ENCODE results near the gene MED25.

The MED25 gene

DNA sequence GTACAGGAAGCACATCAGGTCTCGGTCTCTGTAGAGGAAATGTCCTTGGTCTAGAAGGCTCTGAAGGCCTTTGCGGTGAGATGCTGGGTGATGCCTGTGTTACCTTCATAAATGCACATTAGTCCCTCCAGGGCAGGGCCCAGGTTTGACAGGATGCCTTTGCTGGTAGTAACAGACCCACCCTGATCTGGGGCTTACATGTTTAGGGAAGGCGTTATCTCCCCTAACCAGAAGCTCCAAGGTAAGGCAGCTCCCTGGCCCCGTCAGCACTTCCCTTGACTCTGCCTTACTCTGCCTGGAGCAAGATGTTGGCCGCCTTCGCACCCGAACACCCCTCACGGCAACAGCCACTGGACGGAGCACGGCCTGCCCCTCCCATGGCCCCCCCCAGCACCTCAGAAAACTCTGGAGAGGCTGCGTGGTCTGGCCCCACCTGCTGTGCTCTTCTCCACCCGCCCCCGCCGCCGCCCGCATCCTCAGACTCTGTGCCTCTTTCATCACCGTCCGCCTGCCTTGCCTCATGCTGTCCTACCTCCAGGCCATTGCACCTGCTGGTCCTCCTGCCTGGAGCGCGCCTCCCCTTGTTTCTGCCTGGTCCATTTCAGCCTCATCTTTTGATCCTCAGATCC, 42.2 kb upstream of the MED25 start:
- no peak for TF ChIP-seq CTCF (IDR thresholded peaks at IDR 0.05; ENCODE audit: insufficient read depth, low read depth, low read length, missing control alignments)
- DNase-seq (ENCODE audit: low read depth) = no peak
- H3K4me3 ChIP-seq (ENCODE audit: low read depth, low read length) = no peak overlapping the region

DNA sequence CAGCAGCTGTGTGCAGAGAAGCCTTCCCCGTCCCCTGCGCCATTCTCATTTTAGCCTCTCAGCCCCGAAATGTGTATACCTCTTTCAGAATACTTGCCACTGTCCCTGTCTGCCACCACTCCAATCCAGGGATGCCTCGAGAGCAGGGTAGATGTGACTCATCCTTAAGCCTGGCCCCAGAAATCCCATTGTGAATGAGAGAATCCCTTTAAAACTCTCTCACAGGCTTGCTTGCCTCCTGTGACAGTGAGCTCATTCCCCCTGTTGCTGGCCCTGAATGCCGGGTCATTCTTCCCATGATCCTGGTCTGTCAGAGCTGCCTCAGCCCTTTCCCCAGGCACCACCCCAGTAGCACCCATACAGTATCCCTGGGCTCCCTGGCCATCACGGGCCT, 41.7 kb upstream of the MED25 start:
- no peak for TF ChIP-seq CTCF (IDR thresholded peaks at IDR 0.05; ENCODE audit: insufficient read depth, low read depth, low read length, missing control alignments)

GRCh38 chr19:49779731-49780555, 38.1 kb upstream of the MED25 start:
- H3K4me3 ChIP-seq (ENCODE audit: low read depth, low read length) = no peak overlapping the region
- no peak for TF ChIP-seq CTCF (IDR thresholded peaks at IDR 0.05; ENCODE audit: insufficient read depth, low read depth, low read length, missing control alignments)
- peak; percentile 40 for DNase-seq (ENCODE audit: low read depth)

More for the DNA sequence above, 41.7 kb upstream of the MED25 start:
- H3K4me3 ChIP-seq (ENCODE audit: low read depth, low read length) = no peak overlapping the region
- no peak for DNase-seq (ENCODE audit: low read depth)

GRCh38 chr19:49780861-49781260, 37.2 kb upstream of the MED25 start:
- DNase-seq (ENCODE audit: low read depth) = no peak
- TF ChIP-seq CTCF (IDR thresholded peaks at IDR 0.05; ENCODE audit: insufficient read depth, low read depth, low read length, missing control alignments) = no peak
- H3K4me3 ChIP-seq (ENCODE audit: low read depth, low read length) = no peak overlapping the region

GRCh38 chr19:49781394-49781793, 36.7 kb upstream of the MED25 start:
- DNase-seq (ENCODE audit: low read depth) = no peak
- TF ChIP-seq CTCF (IDR thresholded peaks at IDR 0.05; ENCODE audit: insufficient read depth, low read depth, low read length, missing control alignments) = no peak
- no peak overlapping the region for H3K4me3 ChIP-seq (ENCODE audit: low read depth, low read length)

GRCh38 chr19:49782515-49782914, 35.6 kb upstream of the MED25 start:
- no peak for TF ChIP-seq CTCF (IDR thresholded peaks at IDR 0.05; ENCODE audit: insufficient read depth, low read depth, low read length, missing control alignments)
- H3K4me3 ChIP-seq (ENCODE audit: low read depth, low read length) = no peak overlapping the region
- DNase-seq (ENCODE audit: low read depth) = no peak
